IPS-15b (cell line): ENCODE data around the gene MRGPRE.

Source experiments
- H3K27me3 ChIP-seq: one replicate; pipeline ENCODE4 v1.6.1; 2013; ENCODE audit warnings: low read length; ENCODE audit not compliant: control insufficient read depth, insufficient read depth
- H3K36me3 ChIP-seq: one replicate; pipeline ENCODE4 v1.6.1; 2013; ENCODE audit warnings: low read length; ENCODE audit not compliant: control insufficient read depth, insufficient read depth
- H3K4me1 ChIP-seq: one replicate; pipeline ENCODE4 v1.6.1; 2013; ENCODE audit warnings: mild to moderate bottlenecking, low read length; ENCODE audit not compliant: control insufficient read depth, insufficient read depth
- H3K4me3 ChIP-seq: one replicate; pipeline ENCODE4 v1.5.1; 2013; ENCODE audit warnings: low read depth, low read length
- H3K9ac ChIP-seq: one replicate; pipeline ENCODE4 v1.6.1; 2013; ENCODE audit warnings: low read depth, mild to moderate bottlenecking, low read length
- H3K9me3 ChIP-seq: one replicate; pipeline ENCODE4 v1.6.1; 2013; ENCODE audit warnings: mild to moderate bottlenecking, low read length; ENCODE audit not compliant: control insufficient read depth, insufficient read depth

MRGPRE gene

GRCh38 chr11:3237119-3237518, 4.9 kb upstream of the MRGPRE start:
- Histone ChIP-seq H3K4me3 (no peak overlapping the region), H3K9ac (no peak overlapping the region), H3K36me3 (no peaks in the 10 kb centered on the region), H3K4me1 (no peaks in the 10 kb centered on the region), H3K27me3 (no peaks in the 10 kb centered on the region), H3K9me3 (no peaks in the 10 kb centered on the region)

GRCh38 chr11:3234846-3235245, 2.6 kb upstream of the MRGPRE start:
- no peaks in the 10 kb centered on the region for H3K9me3 ChIP-seq
- no peak overlapping the region for H3K4me3 ChIP-seq
- no peaks in the 10 kb centered on the region for H3K27me3 ChIP-seq
- no peak overlapping the region for H3K9ac ChIP-seq
- no peaks in the 10 kb centered on the region for H3K36me3 ChIP-seq
- H3K4me1 ChIP-seq = no peaks in the 10 kb centered on the region

- Histone ChIP-seq H3K9me3 (no peaks in the 10 kb centered on the region), H3K4me1 (no peaks in the 10 kb centered on the region), H3K27me3 (no peaks in the 10 kb centered on the region), H3K4me3 (no peak overlapping the region), H3K9ac (no peak overlapping the region), H3K36me3 (no peaks in the 10 kb centered on the region)
Measured at GRCh38 chr11:3232956-3233355, 739 bp upstream of the MRGPRE start.

- no peaks in the 10 kb centered on the region for H3K36me3 ChIP-seq
- no peaks in the 10 kb centered on the region for H3K9me3 ChIP-seq
- H3K27me3 ChIP-seq = no peaks in the 10 kb centered on the region
- H3K4me3 ChIP-seq = no peak overlapping the region
- no peaks in the 10 kb centered on the region for H3K4me1 ChIP-seq
- H3K9ac ChIP-seq = no peak overlapping the region
Measured at GRCh38 chr11:3231550-3231850, 717 bp downstream of the MRGPRE start.

- H3K9me3 ChIP-seq = no peaks in the 10 kb centered on the region
- H3K4me1 ChIP-seq = no peaks in the 10 kb centered on the region
- no peaks in the 10 kb centered on the region for H3K36me3 ChIP-seq
- no peaks in the 10 kb centered on the region for H3K27me3 ChIP-seq
- no peak overlapping the region for H3K4me3 ChIP-seq
- H3K9ac ChIP-seq = no peak overlapping the region
Measured at GRCh38 chr11:3230636-3231549, 1.3 kb downstream of the MRGPRE start.

- no peak overlapping the region for H3K4me3 ChIP-seq
- no peaks in the 10 kb centered on the region for H3K36me3 ChIP-seq
- H3K9me3 ChIP-seq = no peaks in the 10 kb centered on the region
- H3K27me3 ChIP-seq = no peaks in the 10 kb centered on the region
- H3K4me1 ChIP-seq = no peaks in the 10 kb centered on the region
- no peak overlapping the region for H3K9ac ChIP-seq
Measured at GRCh38 chr11:3229673-3230630, 2.3 kb downstream of the MRGPRE start.

GRCh38 chr11:3228445-3228829, 3.8 kb downstream of the MRGPRE start:
- no peak overlapping the region for H3K4me3 ChIP-seq
- no peaks in the 10 kb centered on the region for H3K27me3 ChIP-seq
- H3K4me1 ChIP-seq = peaks cover 2% of the 10 kb centered on the region

GRCh38 chr11:3227568-3228444, 4.4 kb downstream of the MRGPRE start:
- H3K9ac ChIP-seq = no peak overlapping the region
- H3K4me3 ChIP-seq = no peak overlapping the region
- no peaks in the 10 kb centered on the region for H3K27me3 ChIP-seq
- H3K4me1 ChIP-seq = peaks cover 2% of the 10 kb centered on the region
- no peaks in the 10 kb centered on the region for H3K36me3 ChIP-seq
- no peaks in the 10 kb centered on the region for H3K9me3 ChIP-seq

More at GRCh38 chr11:3228445-3228829, 3.8 kb downstream of the MRGPRE start:
- Histone ChIP-seq H3K36me3 (no peaks in the 10 kb centered on the region), H3K9ac (no peak overlapping the region), H3K9me3 (no peaks in the 10 kb centered on the region)

GRCh38 chr11:3226846-3227567, 5.2 kb downstream of the MRGPRE start:
- Histone ChIP-seq H3K9ac (no peak overlapping the region), H3K27me3 (no peaks in the 10 kb centered on the region), H3K36me3 (no peaks in the 10 kb centered on the region), H3K4me3 (no peak overlapping the region), H3K4me1 (peaks cover 2% of the 10 kb centered on the region), H3K9me3 (no peaks in the 10 kb centered on the region)

GRCh38 chr11:3225826-3226750, 6.1 kb downstream of the MRGPRE start:
- H3K27me3 ChIP-seq = no peaks in the 10 kb centered on the region

More at GRCh38 chr11:3225826-3226750, 6.1 kb downstream of the MRGPRE start:
- no peak overlapping the region for H3K9ac ChIP-seq
- H3K4me3 ChIP-seq = no peak overlapping the region
- H3K9me3 ChIP-seq = no peaks in the 10 kb centered on the region
- H3K36me3 ChIP-seq = no peaks in the 10 kb centered on the region
- peaks cover 2% of the 10 kb centered on the region for H3K4me1 ChIP-seq
